Measurements from ENCODE around the gene EP400. TPM values are rescaled to one million over a fixed set of nuclear protein-coding genes. Genes with fewer than 3 reads are reported as not detected.

The EP400 gene
- total and polyA plus RNA-seq, 8 donors, result 33.5 to 49.9 (median 41.4) TPM

DNA sequence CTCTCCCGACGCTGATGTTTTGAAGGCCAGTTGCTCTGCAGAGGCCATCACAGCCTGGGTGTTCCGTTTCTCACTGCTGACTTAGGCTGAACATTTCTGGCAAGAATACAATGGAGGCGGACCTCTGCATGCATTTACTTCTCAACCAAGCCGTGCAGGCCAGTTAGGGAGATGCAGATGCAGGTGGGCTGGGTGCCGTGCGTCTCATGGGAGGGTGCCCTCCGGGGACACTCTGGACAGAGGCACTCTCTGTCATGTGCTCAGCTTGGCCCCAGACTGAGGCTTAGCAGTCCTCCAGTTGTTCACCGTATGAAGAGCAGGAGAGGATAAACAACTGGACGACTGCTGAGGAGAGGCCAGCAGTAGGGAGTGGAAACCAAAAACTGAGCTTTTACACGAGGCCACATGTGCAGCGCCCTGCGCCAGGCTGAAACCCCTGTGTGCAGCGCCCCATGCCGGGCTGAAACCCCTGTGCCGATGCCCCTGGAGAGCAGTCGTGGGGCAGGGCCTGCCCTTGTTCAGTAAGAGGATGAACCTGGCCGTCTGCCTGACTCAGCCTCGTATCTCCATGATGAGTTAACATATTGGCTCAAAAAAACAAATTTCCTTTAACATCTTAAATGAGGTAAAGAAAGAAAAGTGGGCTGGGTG, 162.0 kb downstream of the EP400 start:
- Histone ChIP-seq H3K27ac (no peak overlapping the region), H3K4me1 (no peaks in the 10 kb centered on the region), H3K36me3 (peaks cover 3 to 77% of the 10 kb centered on the region in 2 donors), H3K9me3 (no peaks in the 10 kb centered on the region), H3K27me3 (no peaks in the 10 kb centered on the region), H3K4me3 (no peak overlapping the region)
- intact Hi-C loops (cut with DNase I), result no loop called here
- TF ChIP-seq, protein P1, sequence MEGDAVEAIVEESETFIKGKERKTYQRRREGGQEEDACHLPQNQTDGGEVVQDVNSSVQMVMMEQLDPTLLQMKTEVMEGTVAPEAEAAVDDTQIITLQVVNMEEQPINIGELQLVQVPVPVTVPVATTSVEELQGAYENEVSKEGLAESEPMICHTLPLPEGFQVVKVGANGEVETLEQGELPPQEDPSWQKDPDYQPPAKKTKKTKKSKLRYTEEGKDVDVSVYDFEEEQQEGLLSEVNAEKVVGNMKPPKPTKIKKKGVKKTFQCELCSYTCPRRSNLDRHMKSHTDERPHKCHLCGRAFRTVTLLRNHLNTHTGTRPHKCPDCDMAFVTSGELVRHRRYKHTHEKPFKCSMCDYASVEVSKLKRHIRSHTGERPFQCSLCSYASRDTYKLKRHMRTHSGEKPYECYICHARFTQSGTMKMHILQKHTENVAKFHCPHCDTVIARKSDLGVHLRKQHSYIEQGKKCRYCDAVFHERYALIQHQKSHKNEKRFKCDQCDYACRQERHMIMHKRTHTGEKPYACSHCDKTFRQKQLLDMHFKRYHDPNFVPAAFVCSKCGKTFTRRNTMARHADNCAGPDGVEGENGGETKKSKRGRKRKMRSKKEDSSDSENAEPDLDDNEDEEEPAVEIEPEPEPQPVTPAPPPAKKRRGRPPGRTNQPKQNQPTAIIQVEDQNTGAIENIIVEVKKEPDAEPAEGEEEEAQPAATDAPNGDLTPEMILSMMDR (IDR thresholded peaks at IDR 0.05), result no peak
- ATAC-seq (no peak), DNase-seq (no peak)

DNA sequence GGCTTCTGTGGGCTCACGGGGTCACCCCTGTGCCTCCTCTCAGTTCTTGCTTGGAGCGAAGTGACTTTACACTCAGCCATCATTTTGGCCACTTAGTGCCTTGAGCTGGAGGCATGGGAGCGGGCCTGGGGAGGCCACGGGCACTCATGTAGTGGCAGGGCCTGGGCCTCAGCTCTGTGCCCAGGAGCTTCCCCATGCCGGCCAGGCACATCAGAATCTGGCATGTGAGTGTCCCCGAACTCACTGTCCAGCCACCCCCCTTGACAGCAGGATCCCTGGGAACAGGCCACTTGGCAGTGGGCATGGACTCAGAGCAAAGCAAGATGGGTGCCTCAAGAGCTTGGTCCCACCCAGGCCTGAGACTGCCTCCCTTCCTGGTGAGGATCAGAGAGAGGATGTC, 164.9 kb downstream of the EP400 start:
- peaks cover 3 to 89% of the 10 kb centered on the region in 2 donors for H3K36me3 ChIP-seq
- no peak overlapping the region for H3K4me3 ChIP-seq
- no peaks in the 10 kb centered on the region for H3K27me3 ChIP-seq
- no peak for ATAC-seq
- DNase-seq, result no peak
- no peaks in the 10 kb centered on the region for H3K9me3 ChIP-seq
- no peaks in the 10 kb centered on the region for H3K4me1 ChIP-seq
- H3K27ac ChIP-seq, result no peak overlapping the region
- intact Hi-C loops (cut with DNase I), result no loop called here
- TF ChIP-seq, protein P1 (IDR thresholded peaks at IDR 0.05), result no peak

DNA sequence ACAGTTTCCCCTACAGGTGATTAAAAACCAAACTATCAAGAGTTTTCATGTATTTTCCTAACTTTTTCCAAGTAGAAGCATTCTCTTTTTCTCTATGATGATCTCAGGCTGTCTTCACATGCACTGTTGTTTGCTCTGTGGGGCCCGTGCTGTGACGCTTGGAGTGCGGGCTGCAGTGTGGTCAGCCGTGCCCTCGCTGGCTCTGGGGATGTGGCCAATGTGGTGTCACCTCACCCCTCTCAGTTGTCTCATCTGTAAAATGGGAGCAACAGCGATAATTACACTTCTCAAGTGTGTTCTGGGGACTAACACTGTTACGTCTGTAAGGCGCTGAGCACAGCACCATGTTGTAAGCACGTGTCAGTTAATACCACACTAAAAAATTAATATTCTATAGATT, 165.8 kb downstream of the EP400 start:
- Histone ChIP-seq H3K9me3 (no peaks in the 10 kb centered on the region), H3K27me3 (no peaks in the 10 kb centered on the region), H3K4me3 (no peak overlapping the region), H3K4me1 (no peaks in the 10 kb centered on the region), H3K27ac (no peak overlapping the region), H3K36me3 (peaks cover 3 to 87% of the 10 kb centered on the region in 2 donors)
- DNase-seq (peak in 1 of 4 donors; percentile 9), ATAC-seq (no peak)
- intact Hi-C loops (cut with DNase I), result no loop called here
- TF ChIP-seq, protein P1 (IDR thresholded peaks at IDR 0.05), result no peak

DNA sequence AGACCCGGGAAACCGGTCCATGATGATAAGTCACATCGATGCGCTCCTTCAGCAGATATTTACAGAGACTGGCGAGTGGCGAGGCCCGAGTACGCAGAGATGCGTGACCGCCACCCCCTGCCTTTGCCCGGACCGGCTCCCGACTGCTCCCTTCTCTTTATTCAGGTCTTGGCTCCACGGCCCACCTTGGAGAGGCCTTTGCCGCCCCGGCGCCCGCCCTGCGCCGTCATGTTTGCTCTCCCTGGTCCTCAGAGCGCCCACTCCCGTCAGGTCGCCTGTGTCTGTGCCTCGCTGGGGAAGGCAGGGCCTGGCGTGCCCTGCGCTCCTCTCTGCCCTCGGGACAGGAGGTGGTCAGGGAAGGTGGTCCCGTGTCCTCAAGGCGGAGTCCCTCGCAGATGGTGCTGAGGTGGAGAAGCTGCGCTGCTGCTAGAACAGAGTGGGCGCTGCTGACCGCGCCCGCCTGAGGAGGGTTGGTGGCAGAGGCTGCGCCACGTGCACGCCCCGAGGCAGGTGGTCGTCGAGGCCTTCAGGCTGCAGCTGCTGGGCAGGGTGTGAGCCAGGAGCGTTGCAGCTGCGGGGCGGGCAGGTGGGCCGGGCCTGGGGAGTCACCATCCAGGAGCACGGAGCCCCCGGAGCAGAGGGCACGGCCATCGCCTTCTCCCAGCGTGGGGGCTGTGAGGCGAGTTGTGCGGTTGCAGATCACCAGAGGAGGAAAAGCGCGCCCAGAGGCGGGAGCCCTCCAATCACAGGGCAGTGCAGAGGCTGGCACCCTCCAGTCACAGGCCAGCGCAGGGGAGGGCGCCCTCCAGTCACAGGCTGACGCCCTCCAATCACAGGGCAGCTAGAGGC, 167.2 kb downstream of the EP400 start:
- ATAC-seq, result no peak
- no peaks in the 10 kb centered on the region for H3K4me1 ChIP-seq
- TF ChIP-seq, protein P1 (IDR thresholded peaks at IDR 0.05), result no peak
- H3K4me3 ChIP-seq, result no peak overlapping the region
- no peak overlapping the region for H3K27ac ChIP-seq
- intact Hi-C loops (cut with DNase I), result no loop called here
- H3K9me3 ChIP-seq, result no peaks in the 10 kb centered on the region
- no peaks in the 10 kb centered on the region for H3K27me3 ChIP-seq
- DNase-seq, result peak in 2 of 4 donors; percentile 22 to 77
- peaks cover 3 to 86% of the 10 kb centered on the region in 2 donors for H3K36me3 ChIP-seq

DNA sequence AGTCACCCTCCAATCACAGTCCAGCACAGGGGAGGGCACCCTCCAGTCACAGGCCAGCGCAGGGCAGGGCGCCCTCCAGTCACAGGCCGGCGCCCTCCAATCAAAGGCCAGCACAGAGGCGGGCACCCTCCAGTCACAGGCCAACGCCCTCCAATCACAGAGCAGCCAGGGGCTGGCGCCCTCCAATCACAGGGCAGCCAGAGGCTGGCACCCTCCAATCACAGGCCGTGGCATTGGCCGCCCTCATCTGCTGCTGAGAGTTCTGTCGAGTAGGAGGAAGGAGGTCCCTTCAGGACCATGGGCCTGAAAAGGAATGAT, 167.8 kb downstream of the EP400 start:
- H3K27ac ChIP-seq, result no peak overlapping the region
- peaks cover 3 to 88% of the 10 kb centered on the region in 2 donors for H3K36me3 ChIP-seq
- H3K4me1 ChIP-seq, result no peaks in the 10 kb centered on the region
- no peak overlapping the region for H3K4me3 ChIP-seq
- H3K9me3 ChIP-seq, result no peaks in the 10 kb centered on the region
- H3K27me3 ChIP-seq, result no peaks in the 10 kb centered on the region
- intact Hi-C loops (cut with DNase I), result no loop called here
- peak in 1 of 4 donors; percentile 4 for DNase-seq
- ATAC-seq, result no peak
- TF ChIP-seq, protein P1 (IDR thresholded peaks at IDR 0.05), result no peak
